K562 (cell line): Measurements from ENCODE around the gene MLLT3.

ENCODE experiments used
- BHLHE40 ChIP-seq: IDR thresholded peaks from 2 replicates; pipeline ENCODE4 v1.6.1; 2011; ENCODE audit warnings: low read length, improper control_type of control experiment
- CTCF ChIP-seq, 3 experiments: IDR thresholded peaks in 2 of 3; conservative IDR thresholded peaks in 1 of 3; 2 replicates each; pipeline ENCODE4 v1.5.1; 2011 to 2012; ENCODE audit warnings: low read length in 3 of 3, mild to moderate bottlenecking in 3 of 3, control low read depth in 2 of 3, improper control_type of control experiment in 1 of 3, inconsistent platforms in 1 of 3, low read depth in 1 of 3, mixed read lengths in 1 of 3, moderate library complexity in 1 of 3; ENCODE audit not compliant: insufficient read depth in 2 of 3
- EP300 ChIP-seq: IDR thresholded peaks from 2 replicates; pipeline ENCODE4 v1.6.1; 2012; ENCODE audit warnings: low read length, improper control_type of control experiment
- GTF2F1 ChIP-seq: IDR thresholded peaks from 2 replicates; pipeline ENCODE4 v1.6.1; 2011; ENCODE audit warnings: low read depth, low read length, improper control_type of control experiment
- HDAC1 ChIP-seq, 2 experiments: fragments of 450-650 bp; IDR thresholded peaks; 2 replicates each; pipeline ENCODE4 v1.6.1; 2016 to 2017; ENCODE audit warnings: inconsistent platforms in 1 of 2, mild to moderate bottlenecking in 1 of 2, moderate library complexity in 1 of 2
- PCBP1 ChIP-seq: fragments of 200-400 bp; formaldehyde crosslinking; IDR thresholded peaks from 2 replicates; pipeline ENCODE4 v1.6.1; 2018; ENCODE audit warnings: mild to moderate bottlenecking, low read depth, low read length; ENCODE audit not compliant: poor library complexity, severe bottlenecking
- POLR3A ChIP-seq: IDR thresholded peaks from 2 replicates; pipeline ENCODE4 v1.6.1; 2011; ENCODE audit warnings: borderline replicate concordance, mild to moderate bottlenecking, moderate library complexity; ENCODE audit not compliant: insufficient read length, insufficient read depth; ENCODE audit errors: extremely low read depth
- SRSF9 ChIP-seq: fragments of 200-400 bp; formaldehyde crosslinking; IDR thresholded peaks from 2 replicates; pipeline ENCODE4 v1.6.1; 2017; ENCODE audit warnings: low read depth, low read length, borderline replicate concordance
- ZFP36 ChIP-seq: fragments of 150-350 bp; IDR thresholded peaks from 2 replicates; pipeline ENCODE4 v1.6.1; 2018; ENCODE audit warnings: low read length, low read depth; ENCODE audit not compliant: partially characterized antibody
- ZNF512 ChIP-seq: IDR thresholded peaks from 2 replicates; pipeline ENCODE4 v1.6.1; 2016; ENCODE audit warnings: missing genetic modification characterization, missing compliant biosample characterization
- ZNF583 ChIP-seq: fragments of 250-450 bp; sonication (Bioruptor Pico); IDR thresholded peaks from 2 replicates; pipeline ENCODE4 v1.4.0; 2020

GRCh38 chr9:20322212-20322611 is 300.1 kb downstream of the MLLT3 start:
- TF ChIP-seq ZNF512 (tag) = no peak
- no peak for TF ChIP-seq CTCF (IDR thresholded peaks at IDR 0.05 in 2 of 3, conservative IDR thresholded peaks at IDR 0.05 in 1 of 3; ENCODE audit: insufficient read depth in 2 of 3, low read depth in 1 of 3, low read length in 3 of 3)
- TF ChIP-seq GTF2F1 = no peak
- TF ChIP-seq POLR3A = no peak
- TF ChIP-seq ZNF583 (CRISPR knock-in tag) = no peak
- no peak for TF ChIP-seq PCBP1
- no peak for TF ChIP-seq ZFP36
- no peak for TF ChIP-seq BHLHE40
- TF ChIP-seq EP300 = no peak
- TF ChIP-seq HDAC1 (IDR thresholded peaks at IDR 0.05) = no peak
- TF ChIP-seq SRSF9 = no peak
